ENCODE measurements around the gene RPS21. TPM values are rescaled to one million over a fixed set of nuclear protein-coding genes. Genes with fewer than 3 reads are reported as not detected.

The RPS21 gene
- total and polyA plus RNA-seq, 2 of the 4 experiments (the other 2 are of a cell fraction), result 2,710 to 4,298 TPM

DNA sequence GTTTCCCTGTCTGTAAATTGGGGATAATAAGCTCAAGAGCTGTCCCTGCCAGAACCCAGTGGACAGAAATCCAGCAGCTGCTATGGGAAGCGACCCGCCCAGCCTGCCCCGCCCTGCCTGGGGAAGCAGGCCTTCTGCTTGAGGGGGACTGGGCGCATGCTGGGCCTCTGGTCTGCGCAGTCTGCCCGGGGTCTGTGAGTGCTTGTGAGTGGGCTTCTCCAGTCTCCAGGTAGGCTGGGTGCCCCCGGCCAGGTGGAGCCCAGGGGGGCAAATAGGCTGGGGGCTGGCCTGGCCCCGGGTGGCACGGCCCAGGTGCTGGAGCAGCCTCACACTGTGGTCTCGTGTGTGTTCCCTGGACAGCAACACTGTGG lies 41.1 kb downstream of the RPS21 start:
- no peak overlapping the region for H3K27ac ChIP-seq (ENCODE audit: insufficient read depth, low read length)
- no peak overlapping the region for H2BK5ac ChIP-seq (ENCODE audit: low read depth, low read length, poor library complexity, severe bottlenecking)
- H3K79me1 ChIP-seq (ENCODE audit: low read depth in 1 of 2, low read length in 2 of 2), result no peaks in the 10 kb centered on the region
- H3K23ac ChIP-seq (ENCODE audit: low read depth, low read length), result no peak overlapping the region
- no peak overlapping the region for H4K8ac ChIP-seq (ENCODE audit: low read depth in 2 of 2, low read length in 2 of 2)
- no peak overlapping the region for H2AK5ac ChIP-seq (ENCODE audit: low read depth, low read length)
- no peak overlapping the region for H2BK20ac ChIP-seq (ENCODE audit: low read depth, low read length)
- no peaks in the 10 kb centered on the region for H3K4me1 ChIP-seq (ENCODE audit: control insufficient read depth, insufficient read depth, low read length)
- ATAC-seq (ENCODE audit: low read depth), result no peak
- H2AK9ac ChIP-seq (replicated peaks; ENCODE audit: low read depth, low read length, poor library complexity), result no peak overlapping the region
- no peak for DNase-seq
- no peaks in the 10 kb centered on the region for H3K36me3 ChIP-seq (ENCODE audit: control insufficient read depth, insufficient read depth, low read length)
- CTCF ChIA-PET, result no interaction called here
- no peak overlapping the region for H3K9ac ChIP-seq (ENCODE audit: low read depth, low read length)
- no peaks in the 10 kb centered on the region for H3K9me1 ChIP-seq (ENCODE audit: insufficient read depth, low read length)
- no peak overlapping the region for H2AFZ ChIP-seq (replicated peaks; ENCODE audit: low read length, poor library complexity)
- H4K20me1 ChIP-seq (ENCODE audit: insufficient read depth, low read length), result no peaks in the 10 kb centered on the region
- H2BK15ac ChIP-seq (ENCODE audit: low read depth, low read length), result no peak overlapping the region
- H3K27me3 ChIP-seq (ENCODE audit: control insufficient read depth, insufficient read depth, low read length), result peaks cover 48% of the 10 kb centered on the region
- TF ChIP-seq POLR2A (IDR thresholded peaks at IDR 0.05; ENCODE audit: low read depth, low read length), result no peak
- TF ChIP-seq RCOR1 (IDR thresholded peaks at IDR 0.05; ENCODE audit: insufficient replicate concordance, low read length), result no peak
- no peak for TF ChIP-seq RFX5 (IDR thresholded peaks at IDR 0.05; ENCODE audit: low read depth, low read length)
- TF ChIP-seq NFE2L2 (IDR thresholded peaks at IDR 0.05; ENCODE audit: low read depth, low read length), result no peak
- TF ChIP-seq CHD1 (IDR thresholded peaks at IDR 0.05; ENCODE audit: low read depth, low read length), result no peak
- no peak for TF ChIP-seq SMC3 (IDR thresholded peaks at IDR 0.05; ENCODE audit: low read depth, low read length)
- TF ChIP-seq FOS (IDR thresholded peaks at IDR 0.05; ENCODE audit: low read depth, low read length), result no peak
- TF ChIP-seq, protein P1, sequence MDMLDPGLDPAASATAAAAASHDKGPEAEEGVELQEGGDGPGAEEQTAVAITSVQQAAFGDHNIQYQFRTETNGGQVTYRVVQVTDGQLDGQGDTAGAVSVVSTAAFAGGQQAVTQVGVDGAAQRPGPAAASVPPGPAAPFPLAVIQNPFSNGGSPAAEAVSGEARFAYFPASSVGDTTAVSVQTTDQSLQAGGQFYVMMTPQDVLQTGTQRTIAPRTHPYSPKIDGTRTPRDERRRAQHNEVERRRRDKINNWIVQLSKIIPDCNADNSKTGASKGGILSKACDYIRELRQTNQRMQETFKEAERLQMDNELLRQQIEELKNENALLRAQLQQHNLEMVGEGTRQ (IDR thresholded peaks at IDR 0.05; ENCODE audit: low read depth, low read length), result no peak
- TF ChIP-seq, protein P2, sequence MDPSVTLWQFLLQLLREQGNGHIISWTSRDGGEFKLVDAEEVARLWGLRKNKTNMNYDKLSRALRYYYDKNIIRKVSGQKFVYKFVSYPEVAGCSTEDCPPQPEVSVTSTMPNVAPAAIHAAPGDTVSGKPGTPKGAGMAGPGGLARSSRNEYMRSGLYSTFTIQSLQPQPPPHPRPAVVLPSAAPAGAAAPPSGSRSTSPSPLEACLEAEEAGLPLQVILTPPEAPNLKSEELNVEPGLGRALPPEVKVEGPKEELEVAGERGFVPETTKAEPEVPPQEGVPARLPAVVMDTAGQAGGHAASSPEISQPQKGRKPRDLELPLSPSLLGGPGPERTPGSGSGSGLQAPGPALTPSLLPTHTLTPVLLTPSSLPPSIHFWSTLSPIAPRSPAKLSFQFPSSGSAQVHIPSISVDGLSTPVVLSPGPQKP (IDR thresholded peaks at IDR 0.05; ENCODE audit: borderline replicate concordance, low read depth, low read length), result no peak
- no peak for TF ChIP-seq MXI1 (IDR thresholded peaks at IDR 0.05; ENCODE audit: borderline replicate concordance, low read depth, low read length)
- TF ChIP-seq RAD21 (IDR thresholded peaks at IDR 0.05; ENCODE audit: low read length), result no peak
- no peak for TF ChIP-seq MAFK (IDR thresholded peaks at IDR 0.05; ENCODE audit: low read depth, low read length)
- TF ChIP-seq, protein P3, sequence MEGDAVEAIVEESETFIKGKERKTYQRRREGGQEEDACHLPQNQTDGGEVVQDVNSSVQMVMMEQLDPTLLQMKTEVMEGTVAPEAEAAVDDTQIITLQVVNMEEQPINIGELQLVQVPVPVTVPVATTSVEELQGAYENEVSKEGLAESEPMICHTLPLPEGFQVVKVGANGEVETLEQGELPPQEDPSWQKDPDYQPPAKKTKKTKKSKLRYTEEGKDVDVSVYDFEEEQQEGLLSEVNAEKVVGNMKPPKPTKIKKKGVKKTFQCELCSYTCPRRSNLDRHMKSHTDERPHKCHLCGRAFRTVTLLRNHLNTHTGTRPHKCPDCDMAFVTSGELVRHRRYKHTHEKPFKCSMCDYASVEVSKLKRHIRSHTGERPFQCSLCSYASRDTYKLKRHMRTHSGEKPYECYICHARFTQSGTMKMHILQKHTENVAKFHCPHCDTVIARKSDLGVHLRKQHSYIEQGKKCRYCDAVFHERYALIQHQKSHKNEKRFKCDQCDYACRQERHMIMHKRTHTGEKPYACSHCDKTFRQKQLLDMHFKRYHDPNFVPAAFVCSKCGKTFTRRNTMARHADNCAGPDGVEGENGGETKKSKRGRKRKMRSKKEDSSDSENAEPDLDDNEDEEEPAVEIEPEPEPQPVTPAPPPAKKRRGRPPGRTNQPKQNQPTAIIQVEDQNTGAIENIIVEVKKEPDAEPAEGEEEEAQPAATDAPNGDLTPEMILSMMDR (conservative IDR thresholded peaks at IDR 0.05; ENCODE audit: low read depth, low read length), result no peak
- TF ChIP-seq MAZ (IDR thresholded peaks at IDR 0.05; ENCODE audit: borderline replicate concordance, low read depth, low read length), result no peak
- TF ChIP-seq CEBPB (IDR thresholded peaks at IDR 0.05; ENCODE audit: low read depth, low read length), result no peak
- no peak for TF ChIP-seq BHLHE40 (IDR thresholded peaks at IDR 0.05; ENCODE audit: low read depth, low read length)
- H4K91ac ChIP-seq (ENCODE audit: insufficient read depth, low read depth, low read length), result no peak overlapping the region
- dilution Hi-C loops (cut with HindIII; ENCODE audit: low sequenced_read_pairs, unreplicated experiment), result no loop called here
- no peak overlapping the region for H2BK120ac ChIP-seq (ENCODE audit: low read depth, low read length)
- no peak overlapping the region for H3K18ac ChIP-seq (ENCODE audit: low read depth, low read length)
- no peak overlapping the region for H3K4me3 ChIP-seq (ENCODE audit: insufficient read depth, low read depth, low read length)
- no peaks in the 10 kb centered on the region for H3K9me3 ChIP-seq (ENCODE audit: control insufficient read depth, insufficient read depth, low read length)
- intact Hi-C loops (cut with micrococcal nuclease), result no loop called here
- POLR2A ChIA-PET (ENCODE audit: unreplicated experiment), result no interaction called here
- no peak overlapping the region for H3K4ac ChIP-seq (ENCODE audit: low read depth, low read length)
- H3K14ac ChIP-seq (replicated peaks; ENCODE audit: low read depth, low read length), result no peak overlapping the region
- in situ Hi-C loops (cut with MboI; ENCODE audit: low sequenced_read_pairs), result no loop called here
- no peak overlapping the region for H3K4me2 ChIP-seq (ENCODE audit: low read depth, low read length)
- WGBS, 2 experiments (ENCODE audit: extremely low coverage in 2 of 2, insufficient read length in 1 of 2), result 60% methylated on average over 1 of the region's 10 CpGs; no CpG with 5 or more reads in 1 of the 2 experiments
- H4K5ac ChIP-seq (ENCODE audit: low read depth, low read length), result no peak overlapping the region
- H3K56ac ChIP-seq (ENCODE audit: extremely low read depth, insufficient read depth, low read length), result no peak overlapping the region
- BruUV-seq (replicated peaks), result no TSS peak

Data from IMR-90 (cell line).